ENCODE results near the gene LIN28A.
"Not testable (repeated sequence)": the region's sequence is repeated elsewhere in the genome, so short reads cannot be mapped to it uniquely, and the experiment has no call there.

The LIN28A gene, protein sequence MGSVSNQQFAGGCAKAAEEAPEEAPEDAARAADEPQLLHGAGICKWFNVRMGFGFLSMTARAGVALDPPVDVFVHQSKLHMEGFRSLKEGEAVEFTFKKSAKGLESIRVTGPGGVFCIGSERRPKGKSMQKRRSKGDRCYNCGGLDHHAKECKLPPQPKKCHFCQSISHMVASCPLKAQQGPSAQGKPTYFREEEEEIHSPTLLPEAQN

DNA sequence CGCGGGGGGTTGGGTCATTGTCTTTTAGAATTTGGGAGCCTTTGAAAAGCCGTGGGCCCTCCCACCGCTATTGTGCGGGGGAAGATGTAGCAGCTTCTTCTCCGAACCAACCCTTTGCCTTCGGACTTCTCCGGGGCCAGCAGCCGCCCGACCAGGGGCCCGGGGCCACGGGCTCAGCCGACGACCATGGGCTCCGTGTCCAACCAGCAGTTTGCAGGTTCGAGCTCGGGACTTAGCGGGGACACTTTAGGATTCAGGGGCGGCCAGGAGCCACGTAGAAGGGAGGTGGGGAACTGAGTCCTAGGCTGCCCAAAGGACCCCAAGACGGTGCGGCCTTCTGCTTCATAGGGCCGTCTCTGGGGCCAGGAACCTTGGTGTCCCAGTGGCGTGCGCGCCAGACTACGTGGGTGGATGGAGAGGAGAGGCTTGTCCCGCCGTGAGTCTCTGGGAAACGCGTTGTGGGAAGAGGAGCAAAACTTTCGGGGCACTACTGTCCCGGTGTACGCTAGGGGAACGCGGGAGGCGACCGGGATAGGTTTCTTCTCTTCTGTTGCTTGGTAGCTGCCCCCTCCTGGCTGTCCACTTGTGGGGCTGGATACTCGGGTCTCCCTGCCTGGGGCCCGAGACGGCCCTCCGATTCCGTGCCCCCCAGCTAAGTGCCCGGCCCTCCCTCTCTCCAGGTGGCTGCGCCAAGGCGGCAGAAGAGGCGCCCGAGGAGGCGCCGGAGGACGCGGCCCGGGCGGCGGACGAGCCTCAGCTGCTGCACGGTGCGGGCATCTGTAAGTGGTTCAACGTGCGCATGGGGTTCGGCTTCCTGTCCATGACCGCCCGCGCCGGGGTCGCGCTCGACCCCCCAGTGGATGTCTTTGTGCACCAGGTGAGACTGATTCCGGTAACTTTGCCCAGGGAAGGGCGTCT is at the start of gene LIN28A:
Gene LIN28A (plus strand): TSS at position 112 of the 918 bp plus-strand sequence. CDS start 75 bp downstream, at position 187.
- DNase-seq = no peak

DNA sequence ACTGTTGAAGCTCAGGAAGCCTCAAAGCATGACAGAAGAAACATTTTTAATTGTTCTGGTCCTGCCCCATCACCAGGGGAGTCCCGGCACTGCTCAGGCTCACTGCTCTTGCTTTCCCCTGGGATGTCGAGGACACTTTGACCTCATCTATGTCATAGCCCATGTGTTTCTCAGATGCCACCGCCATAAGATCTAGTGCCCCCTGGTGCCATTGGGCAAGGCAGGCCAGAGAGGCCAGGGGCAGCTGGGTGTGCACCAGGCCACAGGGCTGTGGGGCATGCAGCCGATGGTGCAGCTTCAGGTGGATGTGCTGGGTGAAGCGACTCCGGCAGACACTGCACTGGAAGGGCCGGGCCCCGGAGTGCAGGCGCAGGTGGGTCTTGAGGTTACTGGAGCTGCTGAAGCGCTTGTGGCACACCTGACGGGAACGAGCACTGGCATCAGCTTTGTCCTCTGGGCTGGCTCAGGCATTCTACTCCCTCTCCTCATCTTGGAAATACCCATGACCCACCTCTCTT is 49.0 kb upstream of the LIN28A start:
- no peak for DNase-seq

DNA sequence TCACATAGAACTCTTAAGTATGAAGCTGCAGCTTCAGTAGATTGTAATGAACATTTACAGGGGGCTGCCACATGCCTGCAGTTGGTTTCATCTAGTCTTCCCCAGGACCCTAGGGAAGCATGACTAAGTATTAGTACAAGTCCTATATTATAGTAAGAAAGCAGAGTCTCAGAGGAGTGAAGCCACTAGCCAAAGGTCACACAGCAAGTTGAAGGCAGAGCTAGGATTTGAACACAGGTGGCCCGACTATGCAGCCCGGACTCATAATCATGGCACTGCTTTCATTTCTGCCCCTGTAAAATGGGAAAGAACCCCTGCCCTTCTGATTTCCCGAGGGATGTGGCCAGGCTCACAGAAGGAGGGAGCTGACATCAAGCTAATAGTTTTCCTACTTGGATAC is 48.3 kb upstream of the LIN28A start:
- no peak for DNase-seq

DNA sequence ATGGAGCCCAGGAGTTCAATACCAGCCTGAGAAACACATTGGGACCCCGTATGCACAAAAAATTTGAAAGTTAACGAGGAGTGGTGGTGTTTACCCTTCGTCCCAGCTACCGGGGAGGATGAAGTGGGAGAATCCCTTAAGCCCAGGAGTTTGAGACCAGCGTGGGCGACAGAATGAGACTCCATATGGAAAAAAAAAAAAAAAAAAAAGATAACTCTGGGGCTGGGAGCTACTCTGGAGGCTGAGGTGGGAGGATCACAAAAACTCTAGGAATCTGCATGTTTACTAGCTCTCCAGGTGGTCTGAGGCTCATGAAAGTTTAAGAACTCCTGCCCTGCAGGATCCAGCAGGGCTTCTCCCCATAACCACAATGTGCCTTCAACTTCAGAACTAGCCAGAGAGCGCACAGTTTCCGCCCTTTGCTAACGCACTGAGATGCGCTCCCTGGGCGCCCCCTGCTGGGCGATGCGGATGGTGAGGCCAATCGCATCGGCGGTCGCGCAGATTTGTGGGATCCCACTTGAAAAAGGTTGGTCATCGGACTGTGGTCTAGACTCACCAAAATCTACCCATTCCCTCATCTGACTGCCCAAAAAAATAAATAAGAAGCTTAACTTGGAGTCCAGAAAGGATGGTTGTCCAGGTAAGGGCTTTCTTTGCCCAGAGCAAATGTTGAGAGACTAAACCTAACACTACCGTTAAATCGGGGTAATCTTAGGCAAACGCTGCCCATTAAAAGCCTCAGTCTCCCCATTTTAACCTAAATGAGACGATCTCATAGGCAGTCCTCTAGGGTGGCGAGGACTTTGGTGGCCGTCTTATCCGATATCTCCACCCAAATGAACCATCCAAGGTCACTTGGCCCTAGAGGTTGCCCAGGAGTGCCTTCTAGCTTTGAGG is 46.8 kb upstream of the LIN28A start:
- no peak for DNase-seq

DNA sequence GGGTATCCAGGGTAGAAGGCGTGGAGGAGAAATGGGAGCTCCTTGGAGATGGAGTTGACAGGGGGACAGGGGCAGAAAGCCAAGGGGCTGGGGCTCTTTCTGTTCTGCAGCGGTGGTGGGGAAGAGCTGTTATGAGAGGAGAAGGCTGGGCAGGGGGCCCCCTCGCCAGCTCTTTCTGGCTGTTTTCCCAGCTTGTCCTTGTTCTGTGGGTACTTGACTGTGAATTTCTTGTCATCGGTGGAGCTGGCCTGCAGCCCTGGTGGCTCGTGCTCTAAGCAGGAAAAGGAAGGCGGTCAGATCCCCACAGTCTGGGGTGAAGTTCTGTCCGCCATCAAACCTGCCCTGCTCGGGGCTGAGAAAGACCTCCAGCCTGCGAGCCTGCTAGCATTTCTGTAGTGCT is 45.7 kb upstream of the LIN28A start:
- no peak for DNase-seq

DNA sequence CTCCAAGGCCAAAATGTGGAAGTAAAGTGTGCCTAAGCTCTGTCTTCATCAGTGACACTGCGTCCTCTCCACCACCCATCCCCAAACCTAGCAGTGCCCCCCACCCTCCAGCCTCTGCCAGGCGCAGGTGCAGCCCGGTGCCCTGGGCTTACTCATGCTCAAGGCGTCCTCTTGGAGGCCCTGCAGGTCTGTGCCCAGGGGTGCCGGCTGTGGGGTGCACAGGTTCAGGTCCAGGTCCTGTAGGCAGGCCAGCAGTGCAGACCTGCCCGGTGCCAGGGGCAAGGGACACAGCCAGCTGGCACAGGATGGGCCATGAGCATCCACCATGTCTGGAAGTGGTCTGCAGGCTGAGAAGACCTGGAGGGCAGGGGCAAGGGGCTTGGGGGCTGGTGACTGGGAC is 43.2 kb upstream of the LIN28A start:
- DNase-seq = no peak

DNA sequence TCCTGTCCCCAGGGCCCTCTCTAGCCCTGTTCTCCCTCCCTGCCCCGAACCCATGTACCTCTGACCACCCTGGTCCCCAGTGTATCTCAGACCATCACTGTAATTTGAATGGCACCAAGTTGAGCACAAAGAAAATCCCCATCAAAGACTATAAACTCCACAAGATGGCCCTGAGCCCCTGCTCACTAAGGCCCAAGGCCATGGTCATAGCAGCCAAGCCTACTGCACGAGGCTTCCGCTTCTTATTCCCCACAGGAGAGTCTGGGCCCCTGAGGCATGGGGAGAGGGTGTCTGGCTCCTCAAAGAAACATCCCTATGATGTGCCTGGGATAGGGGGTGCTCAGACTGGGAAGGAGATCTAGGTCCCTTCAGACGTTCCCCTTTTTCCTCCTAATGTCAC is 42.6 kb upstream of the LIN28A start:
- no peak for DNase-seq

DNA sequence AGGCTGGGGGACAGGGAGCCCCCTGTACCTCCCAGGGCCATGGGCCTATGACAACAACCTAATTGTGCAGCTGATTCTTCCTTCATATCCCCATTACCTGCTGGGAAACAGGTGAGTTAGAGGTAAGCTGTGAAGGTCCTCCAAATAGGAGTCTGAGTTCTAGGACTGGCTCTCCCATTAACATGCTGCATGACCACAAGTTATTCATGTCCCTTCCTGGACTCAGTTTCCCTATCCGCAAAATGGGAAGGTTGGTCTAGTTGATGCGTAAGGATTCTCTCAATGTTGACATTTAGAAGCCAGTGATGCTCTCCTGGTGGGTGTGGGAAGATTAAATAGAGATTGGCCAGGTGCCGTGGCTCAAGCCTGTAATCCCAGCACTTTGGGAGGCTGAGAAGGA is 42.1 kb upstream of the LIN28A start:
- no peak for DNase-seq

DNA sequence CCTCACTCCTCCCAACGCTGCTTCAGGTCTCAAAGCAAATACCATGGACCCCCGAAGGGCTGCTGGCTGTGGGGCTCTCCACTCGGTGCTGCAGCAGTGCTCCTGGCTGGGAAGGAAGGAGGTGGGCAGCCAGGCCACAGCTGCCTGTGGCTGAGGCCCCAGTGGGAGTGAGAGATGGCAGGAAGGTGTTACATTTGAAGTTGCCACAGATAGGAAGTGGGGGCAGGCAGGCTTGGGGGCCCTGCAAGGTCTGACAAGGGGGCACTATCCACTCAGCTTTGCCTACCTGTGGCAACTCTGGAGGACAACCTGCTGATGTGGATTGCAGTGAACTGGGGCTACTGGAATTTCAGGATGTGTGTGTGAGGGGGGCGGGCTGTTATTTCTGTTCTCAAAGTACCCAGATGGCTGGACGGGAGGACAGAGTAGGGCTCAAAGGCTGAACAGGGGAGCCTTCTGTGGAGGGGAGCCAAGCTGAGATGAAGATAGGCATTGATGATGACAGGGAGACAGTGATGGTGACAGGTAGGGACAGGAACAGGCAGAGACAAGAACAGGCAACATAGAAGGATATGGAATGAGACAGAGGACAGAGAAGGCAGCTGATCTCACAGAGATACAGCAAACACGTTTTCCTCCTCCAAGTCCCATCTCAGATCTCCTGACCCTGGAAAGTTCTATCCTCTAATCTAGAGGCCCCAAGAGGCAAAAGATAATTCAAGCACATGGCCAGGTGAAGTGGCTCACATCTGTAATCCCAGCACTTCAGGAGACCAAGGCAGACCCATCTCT is 39.8 kb upstream of the LIN28A start:
- DNase-seq = no peak

DNA sequence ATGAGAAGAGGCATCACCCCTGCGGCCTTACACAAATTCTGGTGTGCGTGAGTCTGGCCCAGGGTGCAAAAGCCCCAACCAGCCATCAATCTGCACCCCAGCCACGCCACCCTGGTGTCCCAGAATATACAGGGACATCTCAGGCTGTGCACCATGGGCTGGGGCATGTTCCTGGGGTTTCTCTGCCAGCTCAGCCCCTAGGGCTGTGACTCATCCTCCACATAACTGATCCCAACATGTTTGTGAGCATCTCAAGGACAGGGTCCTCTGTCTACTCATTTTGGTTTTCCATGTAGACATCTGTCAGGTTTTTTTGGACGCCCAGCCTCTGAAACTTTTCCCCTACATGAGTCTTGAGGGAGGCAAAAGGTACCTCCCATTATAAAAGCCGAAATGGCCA is 38.6 kb upstream of the LIN28A start:
- DNase-seq = no peak

DNA sequence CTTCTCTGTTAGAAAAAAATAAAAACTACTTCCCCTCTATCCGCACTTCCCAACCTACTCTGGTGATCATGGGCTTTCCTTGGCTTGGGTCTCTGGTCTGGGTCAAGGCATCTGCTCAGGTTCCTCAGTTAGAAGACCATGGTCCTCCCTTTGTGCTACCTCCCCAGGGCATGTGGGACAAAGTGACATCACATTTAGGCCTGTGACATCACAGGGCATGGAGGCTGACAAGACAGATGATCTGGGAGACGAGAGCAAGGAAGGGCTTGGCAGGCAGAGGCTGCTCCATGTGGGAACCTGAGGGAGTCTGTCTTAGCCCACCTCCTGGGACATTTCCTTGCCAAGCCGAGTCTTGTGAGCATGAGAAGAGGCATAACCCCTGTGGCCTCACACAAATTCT is 38.0 kb upstream of the LIN28A start, which contains the start of gene ZNF683:
Gene ZNF683 (minus strand): TSS at position 140 of the 400 bp plus-strand sequence. CDS start 4,179 bp downstream, outside the sequence.
- not testable (repeated sequence) for DNase-seq

DNA sequence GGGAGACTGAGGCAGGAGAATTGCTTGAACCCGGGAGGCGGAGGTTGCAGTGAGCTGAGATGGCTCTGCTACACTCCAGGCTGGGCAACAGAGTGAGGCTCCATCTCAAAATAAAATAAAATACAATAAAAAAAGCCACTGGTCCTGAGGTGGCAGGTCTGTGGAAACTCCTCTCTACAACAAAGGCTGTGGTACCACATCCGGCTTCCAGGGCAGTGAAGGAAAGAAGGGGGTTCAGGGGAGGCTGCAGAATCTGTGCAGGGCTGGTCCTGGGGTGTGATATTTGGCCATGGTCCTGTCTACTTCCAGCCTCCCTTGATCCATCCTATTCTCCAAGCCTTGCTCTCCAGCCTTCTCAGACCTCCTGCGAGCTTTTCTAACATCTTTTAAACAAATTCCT is 37.3 kb upstream of the LIN28A start:
- no peak for DNase-seq

DNA sequence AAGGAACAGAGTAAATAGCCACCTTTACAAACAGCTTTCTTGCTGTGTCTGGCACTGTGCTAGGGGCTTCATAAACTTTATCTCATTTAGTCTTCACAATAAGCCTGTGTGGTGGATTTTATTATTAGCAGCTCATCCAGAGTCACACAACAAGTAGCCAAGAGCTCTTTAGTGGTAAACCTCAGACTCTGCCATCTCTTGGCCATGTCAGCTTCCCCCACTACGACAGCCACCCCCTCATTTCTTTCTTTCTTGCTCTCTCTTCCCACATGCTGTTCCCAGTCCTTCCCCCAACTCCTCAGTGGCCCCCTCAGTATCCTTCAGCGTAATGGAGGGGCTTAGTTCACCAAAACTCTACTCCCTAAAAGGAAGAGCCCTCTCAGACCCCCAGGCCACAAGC is 36.8 kb upstream of the LIN28A start:
- no peak for DNase-seq

DNA sequence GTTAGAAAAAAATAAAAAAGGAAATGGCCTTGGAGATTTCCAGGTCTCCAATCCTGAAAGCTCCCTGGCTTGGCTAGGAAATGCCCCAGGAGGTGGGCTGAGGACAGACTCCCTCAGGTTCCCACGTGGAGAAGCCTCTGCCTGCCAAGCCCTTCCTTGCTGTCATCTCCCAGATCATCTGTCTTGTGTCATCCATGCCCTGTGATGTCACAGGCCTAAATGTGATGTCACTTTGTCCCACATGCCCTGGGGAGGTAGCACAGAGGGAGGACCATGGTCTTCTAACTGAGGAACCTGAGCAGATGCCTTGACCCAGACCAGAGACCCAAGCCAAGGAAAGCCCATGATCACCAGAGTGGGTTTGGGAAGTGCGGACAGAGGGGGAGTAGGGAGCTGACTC is 36.3 kb upstream of the LIN28A start:
- not testable (repeated sequence) for DNase-seq

DNA sequence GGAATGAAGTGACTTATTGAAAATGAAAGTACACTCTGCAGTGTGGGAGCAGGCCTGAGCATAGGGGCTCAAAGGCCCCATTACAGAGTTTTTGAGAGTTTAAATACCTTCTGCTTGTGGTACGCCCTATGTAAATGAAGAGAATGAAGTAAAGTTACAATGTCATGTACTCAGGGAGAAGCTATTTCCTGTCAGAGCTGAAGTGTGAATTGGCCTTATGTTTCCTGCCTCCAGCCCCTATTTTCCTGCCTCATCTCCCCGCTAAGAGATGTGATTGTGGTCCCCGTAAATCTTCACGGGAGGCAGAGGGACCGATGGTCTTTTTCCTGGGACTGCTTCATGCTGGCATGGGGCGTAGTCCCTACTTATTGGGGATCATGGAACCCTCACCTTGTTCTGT is 35.5 kb upstream of the LIN28A start:
- DNase-seq = no peak

DNA sequence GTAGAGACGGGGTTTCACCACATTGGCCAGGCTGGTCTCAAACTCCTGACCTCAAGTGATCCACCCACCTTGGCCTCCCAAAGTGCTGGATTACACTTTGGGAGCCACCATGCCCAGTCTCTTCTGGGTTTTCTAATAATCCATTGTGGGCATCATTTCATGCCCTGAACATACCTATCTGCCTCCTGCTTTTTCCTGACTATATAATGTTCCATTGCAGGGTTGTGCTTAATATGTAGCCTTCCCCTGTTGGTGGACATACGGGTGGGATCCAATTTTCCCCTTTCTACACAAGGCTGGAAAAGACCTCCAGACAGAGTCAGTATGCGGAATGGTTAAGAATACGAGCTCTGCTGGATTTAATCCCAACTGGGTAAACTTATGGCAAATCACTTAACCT is 34.6 kb upstream of the LIN28A start:
- no peak for DNase-seq

DNA sequence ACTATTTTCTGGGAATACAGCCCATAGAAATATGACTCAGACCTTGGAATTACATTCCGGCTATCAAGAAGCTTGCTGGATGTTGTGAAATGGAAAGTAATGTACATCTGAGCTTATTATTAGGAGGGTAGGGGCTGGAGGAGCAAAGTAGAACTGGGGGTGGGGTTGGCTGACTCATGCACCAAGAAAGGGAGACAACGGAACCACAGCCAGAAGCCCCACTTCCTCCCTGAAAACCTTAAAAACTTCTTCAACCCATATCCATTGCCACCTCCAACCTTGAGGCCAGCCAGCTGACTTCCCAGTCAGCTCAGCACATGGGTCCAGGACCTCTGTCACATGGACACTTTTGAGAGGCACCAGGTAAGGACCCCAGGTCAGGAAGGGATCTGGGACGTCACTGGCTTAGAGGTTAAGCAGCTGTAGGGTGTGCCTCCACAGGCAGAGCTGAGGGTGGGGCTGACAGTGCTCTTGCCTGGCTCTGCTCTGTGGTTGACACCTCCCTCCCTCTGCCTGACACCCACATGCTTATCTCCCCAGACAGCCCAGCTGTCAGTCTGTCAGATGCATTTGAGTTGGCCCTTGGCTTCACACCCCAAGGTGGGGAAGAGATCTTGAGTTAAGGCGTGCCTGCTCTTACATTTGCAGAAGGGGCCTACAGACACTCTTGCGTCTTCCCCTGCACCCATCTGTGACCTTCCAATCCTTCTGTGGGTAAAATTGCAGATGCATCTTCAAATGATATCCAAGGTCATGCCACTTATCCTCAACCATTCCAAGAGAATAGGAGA is 32.3 kb upstream of the LIN28A start:
- DNase-seq = no peak

DNA sequence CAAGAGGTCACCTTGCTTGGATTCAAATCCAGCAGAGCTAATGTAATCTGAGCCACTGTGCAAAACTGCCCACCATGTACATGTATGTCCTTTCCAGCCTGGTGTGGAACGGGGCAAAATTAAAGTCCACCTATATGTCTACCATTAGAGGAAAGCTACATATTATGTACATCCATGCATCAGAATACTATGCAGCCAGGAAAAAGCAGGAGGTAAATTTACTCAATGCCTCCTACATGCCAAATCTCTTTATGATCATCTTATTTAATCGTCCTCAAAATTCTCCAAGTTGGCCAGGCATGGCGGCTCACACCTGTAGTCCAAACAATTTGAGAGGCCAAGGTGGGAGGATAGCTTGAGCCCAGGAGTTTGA is 31.8 kb upstream of the LIN28A start:
- no peak for DNase-seq

DNA sequence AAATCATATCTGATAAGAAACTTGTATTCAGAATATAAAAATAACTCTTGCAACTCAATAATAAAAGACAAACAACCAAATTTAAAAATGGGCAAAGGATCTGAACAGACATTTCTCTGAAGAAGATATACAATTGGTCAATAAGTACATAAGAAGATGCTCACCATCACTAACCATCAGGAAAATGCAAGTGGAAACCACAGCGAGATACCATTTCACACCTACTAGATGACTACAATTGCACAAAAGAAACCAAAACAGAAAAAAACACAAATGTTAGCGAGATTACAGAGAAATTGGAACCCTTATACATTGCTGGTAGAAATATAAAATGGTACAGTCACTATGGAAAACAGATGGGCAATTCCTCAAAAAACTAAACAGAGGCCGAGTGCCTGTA is 26.5 kb upstream of the LIN28A start:
- DNase-seq = no peak

DNA sequence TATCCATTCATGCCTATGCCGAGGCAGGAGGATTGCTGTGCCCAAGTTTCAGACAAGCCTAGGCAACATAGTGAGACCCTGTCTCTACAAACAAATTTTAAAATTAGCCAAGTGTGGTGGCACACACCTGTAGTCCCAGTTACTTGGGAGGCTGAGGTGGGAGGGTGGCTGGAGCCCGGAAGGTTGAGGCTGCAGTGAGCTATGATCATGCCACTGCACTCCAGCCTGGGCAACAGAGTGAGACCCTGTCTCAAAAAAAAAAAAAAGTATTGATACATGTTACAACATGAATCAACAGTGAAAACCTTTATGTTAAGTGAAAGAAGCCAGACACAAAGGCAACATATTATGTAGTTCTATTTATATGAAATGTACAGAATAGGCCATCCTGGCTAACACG is 25.6 kb upstream of the LIN28A start:
- DNase-seq = not testable (repeated sequence)

DNA sequence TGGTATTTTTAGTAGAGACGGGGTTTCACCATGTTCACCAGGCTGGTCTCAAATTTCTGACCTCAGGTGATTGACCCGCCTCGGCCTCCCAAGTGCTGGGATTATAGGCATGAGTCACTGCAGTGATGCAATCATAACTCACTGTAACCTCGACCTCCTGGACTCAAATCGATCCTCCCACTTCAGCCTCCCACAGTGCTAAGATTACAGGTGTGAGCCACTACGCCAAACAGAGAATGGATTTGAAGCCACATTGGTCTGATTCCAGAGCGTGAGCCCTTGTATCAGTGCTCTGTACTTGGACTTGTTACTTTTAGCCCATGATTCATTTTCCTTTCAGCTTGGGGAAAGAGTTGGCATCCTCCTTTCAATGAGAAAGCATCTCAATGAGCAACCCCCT is 23.2 kb upstream of the LIN28A start:
- no peak for DNase-seq
